HG02852 (cell line): Measurements from ENCODE around the gene MVK.

Experiments
- ATAC-seq: cut with Tn5 transposase; IDR thresholded peaks from one replicate; pipeline ENCODE4 v1.9.1; 2021; ENCODE audit warnings: mild to moderate bottlenecking, moderate library complexity; ENCODE audit not compliant: unreplicated experiment

MVK gene

DNA sequence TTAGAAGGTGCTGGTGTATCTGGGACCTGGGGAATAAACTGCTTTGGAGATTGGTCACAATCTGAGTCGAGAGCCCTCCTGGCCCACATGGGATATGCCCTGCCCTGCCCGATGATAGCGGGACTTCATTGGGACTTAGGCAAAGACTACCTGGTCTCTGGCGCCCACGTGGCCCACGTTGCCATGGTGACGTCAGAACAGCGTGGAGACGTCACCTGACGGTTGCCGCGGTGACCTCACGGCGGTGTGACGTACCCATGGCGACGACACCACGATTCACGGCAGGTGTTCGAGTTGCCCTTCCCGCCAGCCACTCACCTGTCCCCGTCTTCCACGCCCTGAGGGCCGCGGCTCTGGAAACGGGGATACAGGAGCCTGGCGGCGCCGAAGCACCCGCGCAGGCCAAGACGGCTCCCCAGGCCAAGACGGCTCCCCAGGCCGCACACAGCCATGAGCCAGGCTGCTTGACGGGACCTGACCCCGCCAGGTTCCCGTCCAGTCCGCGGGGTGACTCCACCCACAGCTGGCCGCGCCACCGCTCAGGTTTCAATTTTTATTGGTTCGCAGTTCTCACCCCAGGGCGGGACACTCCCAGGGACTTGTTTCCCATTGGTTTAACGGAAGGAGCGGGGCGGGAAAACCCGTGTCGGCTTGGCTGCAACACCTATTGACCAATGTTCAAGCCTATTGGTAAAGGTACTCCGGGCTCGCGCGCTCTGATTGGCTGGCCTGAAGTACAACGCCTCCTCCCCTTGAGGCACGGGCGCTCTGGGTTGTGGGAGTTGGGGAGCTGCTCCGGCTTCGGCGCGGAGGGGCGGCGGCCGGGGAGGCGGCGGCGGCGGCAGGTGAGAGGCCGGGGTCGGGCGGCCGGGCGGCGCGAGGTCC, at the start of gene MVK, which contains the start of gene MMAB:
Gene MVK, plus strand, starts transcription at position 766 of the 885 bp plus-strand sequence. CDS start 1,029 bp downstream, outside the sequence.
Gene MMAB, minus strand, starts transcription at position 476 of the 885 bp plus-strand sequence. Its CDS starts 24 bp downstream, at position 452.
- peak; percentile 91 for ATAC-seq

DNA sequence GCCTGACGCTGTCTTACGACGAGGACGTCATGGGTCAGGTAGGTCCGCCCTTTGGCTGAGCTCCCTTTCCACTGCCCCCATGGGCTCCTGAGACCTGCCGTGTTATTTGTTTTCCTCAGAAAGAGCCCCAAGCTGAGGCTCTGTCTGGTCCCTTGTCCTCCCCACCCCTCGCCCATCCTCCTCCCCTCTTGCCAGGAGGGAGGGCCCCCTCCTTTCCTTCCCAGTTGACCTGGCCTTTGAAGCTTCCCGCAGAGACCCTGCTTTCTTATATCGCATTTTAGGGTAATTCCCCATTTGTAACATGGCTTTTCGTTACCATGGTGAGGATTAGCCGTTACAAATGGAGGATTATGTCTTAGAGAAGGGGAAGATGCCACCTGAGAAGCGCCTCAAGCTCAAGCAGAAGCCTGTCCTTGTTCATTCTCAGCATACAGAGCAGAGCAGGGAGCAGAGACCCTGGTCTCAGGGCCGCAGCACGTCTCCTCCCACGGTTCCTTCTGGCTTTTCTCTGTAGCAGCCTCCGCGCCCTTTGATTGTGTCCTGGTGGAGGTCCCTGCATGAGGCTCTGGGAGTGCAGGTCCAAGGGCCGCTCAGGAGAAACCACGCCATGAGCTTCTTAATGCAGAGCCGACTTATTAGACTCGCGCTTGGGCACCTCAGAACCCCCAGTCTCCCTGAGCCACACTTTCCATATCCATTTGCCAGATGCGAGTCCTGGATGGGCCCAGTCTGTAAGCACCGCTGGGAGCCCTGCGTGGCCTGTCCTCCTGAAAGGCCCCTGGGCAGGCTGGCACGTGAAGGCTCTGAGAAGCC, 48.9 kb upstream of the MVK start:
- ATAC-seq, result no peak

DNA sequence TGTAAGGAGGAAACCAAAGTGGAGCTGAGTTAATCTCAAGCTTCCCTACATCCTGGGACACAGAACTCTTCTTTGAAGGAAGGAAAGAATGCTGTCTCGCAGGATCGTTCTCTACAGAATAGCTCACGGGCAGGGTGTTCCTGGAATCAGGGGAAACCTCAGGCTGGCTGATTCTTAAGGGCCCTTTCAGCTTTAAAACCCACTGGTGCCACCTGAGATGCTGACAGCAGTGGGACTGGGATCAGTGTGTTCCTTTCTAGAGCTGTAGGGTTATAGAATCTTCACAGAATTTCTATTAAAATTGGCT, 48.4 kb upstream of the MVK start:
- no peak for ATAC-seq

DNA sequence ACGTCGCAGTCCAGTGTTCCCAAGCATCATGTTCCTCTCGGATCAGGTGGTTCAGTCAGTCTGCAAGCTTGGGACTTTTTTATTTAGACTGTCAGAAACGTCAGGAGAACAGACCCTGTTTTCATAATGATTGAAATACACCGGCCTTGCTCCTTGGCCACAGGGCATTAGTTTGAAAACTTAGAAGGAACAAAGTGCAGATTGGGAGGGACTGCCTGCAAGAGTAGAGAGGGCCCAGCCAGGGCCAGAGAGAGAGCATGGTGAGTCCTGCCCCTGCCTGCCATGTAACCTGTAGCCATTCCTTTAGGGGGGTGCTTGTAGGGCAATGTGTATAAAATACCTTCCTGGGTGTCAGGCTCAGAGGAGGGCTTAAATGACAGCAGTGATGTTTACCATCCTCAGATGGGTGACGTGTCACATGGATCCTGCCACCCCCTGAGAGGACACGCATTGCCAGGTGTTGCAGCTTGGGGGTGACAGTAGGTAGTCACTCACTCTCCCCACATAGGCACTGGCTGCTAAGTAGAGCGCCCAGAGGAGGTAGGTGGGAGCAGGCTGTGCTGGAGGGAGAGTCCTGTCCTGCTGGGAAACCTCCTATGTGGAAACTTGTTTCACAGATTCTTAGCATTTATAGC, 46.0 kb upstream of the MVK start:
- ATAC-seq, result no peak

DNA sequence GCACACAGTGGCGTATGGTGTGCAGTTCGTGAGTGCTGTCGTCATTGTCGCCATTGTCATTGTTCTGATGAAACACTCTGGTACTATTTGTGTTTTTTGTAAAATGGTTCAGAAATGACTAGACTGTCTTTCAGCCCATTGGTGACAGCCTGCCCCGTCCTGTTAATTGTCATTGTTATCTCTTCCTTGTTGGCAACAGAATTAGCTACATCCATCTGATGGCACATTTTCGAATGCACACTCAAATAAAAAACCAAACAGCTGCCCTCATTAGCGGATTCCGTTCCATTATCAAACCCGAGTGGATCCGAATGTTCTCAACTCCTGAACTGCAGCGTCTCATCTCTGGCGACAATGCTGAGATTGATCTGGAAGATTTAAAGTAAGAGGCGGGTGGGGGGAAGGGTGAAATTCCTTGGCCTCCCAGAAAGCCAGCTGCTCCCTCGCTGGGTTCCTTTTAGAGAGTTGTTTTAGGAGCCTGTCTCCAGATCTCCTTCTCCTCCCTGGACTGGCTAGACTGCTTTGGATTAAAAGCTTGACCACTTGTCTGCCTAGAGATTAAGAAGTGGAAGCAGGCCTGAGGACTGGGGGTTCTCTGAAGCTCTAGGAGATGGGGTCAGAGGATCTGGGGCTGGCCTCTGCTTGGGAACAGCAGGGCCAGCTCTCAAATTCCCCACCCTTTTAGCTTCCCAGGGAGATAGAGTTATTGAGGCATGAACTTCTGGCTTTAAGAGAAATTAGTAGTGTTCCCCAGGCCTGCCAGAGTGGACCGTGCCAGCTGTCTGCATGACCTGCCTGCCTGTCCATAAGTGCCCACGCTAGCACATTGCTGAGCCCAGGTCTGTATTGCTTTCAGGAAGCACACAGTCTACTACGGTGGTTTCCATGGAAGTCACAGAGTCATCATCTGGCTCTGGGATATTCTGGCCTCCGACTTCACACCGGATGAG, 43.6 kb upstream of the MVK start:
- no peak for ATAC-seq

DNA sequence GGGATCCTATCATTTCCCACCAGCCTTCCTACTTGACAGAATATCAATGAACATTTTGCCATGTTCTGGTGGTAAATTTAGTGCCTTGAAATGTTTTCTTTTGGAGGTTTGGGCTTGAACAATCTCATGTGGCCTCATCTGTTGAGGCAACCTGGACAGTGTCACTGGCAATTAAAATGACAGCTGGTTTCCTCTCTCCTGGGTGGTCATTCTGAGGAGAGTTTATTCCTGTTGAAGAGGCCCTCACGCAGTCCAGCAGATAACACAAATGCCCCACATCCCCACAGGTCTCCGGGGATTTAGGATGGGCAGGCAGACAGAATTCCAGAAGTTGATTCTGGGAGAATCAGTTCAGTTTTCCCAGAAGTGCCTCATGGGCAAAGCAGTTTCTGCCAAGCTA, 42.2 kb upstream of the MVK start:
- ATAC-seq, result no peak

DNA sequence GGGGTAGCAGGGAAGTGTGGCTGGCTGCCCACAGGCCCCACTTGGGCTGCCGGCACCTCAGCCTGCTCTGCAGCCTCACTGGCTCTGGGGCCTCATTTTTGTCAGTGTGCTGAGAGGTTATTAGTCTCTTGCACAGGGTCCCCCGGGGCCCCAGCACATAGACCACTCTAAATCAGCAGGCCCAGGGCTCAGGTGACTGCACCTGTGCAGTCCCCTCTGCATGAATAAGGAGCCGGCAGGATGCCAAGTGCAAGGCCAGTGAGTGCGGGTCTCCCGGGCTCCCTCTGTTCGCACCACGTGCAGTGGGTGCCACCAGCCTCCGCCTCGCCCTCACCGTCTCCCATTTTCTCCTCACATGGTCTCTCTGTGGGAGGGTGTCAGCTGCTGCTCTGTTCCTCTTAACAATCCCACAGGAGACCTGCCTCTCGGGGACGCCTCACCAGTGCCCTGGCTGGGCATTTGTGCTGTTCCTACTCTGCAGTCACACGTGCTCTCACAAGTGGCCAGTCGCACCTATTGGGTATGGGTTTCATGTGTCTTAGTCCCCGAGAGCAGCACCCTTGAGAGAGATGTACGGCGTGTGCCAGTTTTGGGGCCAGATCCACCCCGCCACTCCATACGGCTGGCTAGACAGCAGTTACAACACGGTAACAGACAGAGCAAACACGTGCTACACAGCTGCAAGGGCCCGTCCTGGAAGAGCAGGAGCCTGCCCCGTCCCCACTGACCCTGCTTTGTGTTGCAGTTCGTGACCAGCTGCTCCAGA, 40.7 kb upstream of the MVK start:
- ATAC-seq, result no peak

DNA sequence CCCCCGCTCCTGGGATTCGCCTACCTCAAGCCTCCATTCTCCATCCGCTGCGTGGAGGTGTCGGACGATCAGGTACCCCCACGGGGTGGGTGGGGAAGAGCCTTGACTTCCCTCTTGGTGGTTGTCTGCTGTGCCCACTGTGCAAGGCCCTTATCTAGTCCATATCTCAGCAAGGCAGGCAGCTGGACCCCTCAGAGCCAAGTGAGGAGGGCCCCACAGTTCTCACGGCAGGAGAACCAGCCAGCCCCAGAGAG, 40.2 kb upstream of the MVK start:
- no peak for ATAC-seq

DNA sequence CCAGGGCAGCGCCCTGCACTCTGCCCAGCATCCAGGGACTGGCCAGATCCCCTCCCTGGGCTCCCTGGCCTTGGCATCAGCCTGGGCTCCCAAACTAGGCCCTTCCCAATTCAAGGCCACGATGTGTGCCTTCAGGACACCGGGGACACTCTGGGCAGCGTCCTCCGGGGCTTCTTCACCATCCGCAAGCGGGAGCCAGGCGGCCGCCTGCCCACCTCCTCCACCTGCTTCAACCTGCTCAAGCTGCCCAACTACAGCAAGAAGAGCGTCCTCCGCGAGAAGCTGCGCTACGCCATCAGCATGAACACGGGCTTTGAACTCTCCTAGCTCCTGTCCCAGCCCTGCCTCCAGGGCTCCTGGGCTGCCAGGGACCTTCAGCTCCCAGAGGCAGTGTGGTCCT, 39.1 kb upstream of the MVK start:
- no peak for ATAC-seq

DNA sequence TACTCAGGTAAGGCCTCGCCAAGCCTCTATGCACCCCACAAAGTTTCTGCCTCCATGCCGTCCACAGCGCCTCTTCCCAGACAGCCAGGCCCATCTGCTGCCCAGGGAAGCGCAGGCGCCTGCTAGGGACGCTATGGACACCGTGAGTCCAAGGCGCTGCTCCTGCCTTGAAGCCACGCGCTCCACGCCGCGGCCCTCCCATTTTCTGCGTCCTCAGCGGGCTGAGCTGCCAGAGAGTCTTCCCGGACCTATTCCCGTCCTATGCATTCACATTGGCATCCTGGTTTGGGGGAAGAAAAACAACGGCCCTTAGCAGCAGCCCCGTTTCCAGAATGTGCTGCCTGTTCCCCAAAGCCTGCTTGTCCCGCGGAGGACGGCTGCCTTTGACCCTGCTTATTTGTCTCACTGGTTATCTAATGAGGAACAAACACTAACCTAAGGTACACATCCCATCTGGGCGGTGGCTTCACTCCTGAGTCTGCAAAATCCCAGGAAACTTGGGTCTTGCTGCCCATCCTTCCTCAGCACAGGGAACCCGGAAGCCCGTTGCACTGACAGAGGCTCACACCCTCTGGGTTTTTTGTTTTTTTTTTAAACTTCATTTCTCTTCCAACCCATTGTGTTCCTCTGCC, 38.2 kb upstream of the MVK start:
- ATAC-seq, result no peak

DNA sequence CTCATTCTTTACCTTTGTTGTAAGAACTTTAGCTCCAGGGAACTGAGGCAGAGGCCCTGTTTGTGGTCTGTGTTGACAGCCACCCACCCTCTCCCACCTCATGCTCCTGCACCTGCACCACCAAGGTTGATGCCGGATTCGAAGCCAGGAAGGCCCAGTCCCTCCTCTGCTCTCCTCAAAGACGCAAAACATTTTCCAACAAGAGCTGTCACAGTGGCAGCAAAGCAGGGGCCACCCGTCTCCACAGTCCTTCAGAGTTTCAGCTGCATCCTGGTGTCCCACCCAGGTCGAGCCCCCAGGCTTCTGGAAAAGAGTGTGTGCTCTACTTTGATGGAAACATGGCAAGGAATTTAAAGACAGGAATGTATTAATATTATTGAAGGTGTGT, 37.7 kb upstream of the MVK start:
- ATAC-seq, result no peak

DNA sequence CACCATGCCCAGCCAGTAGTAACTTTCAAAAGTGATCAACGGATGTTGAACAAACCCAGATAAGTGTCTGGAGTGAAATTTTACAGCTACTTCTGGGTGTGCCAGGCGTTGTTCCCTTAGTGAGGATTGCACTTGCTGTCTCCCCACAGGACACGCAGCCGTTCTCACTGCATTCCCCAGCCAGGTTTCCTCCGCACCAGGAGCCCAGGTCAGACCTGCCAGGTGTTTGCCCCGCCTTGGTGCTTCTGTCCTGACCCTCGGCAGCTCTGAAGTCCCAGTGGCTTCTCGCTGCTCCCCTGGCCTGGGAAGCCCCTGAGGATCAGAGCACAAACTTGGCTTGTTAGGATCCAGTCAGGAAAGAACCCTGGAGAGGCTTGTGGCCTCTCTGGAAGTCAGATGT, 36.5 kb upstream of the MVK start:
- no peak for ATAC-seq

DNA sequence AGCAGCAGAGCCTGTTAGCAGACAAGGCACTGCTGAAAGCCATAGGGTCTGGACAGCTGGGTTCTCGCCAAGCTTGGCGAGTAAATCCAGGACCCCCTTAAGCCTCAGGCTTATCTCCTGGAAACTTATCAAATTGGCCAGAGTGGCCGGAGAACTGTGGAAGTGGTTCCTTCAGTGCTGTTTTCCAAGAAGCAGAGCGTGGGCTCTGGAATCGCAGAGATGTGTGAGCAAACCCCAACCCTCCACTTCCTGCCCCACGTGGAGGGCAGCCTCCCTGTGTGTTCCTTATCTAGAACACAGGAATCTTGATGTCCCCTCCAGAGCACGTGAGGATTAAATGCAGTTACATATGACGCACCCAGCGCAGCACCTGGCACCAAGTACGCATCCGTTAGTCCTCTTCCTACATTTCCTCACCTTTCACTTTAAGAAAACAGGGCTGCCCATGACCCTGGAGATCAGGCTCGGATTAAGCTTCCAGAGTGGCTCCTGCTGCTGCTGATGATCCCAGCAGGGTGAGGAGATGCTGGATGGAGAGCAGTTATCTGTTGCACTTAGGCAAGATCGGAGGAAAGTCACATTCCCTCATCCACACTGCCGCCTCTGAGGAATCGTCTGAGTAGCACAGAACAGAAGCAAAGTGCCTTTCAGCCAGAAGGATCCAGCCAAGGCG, 35.3 kb upstream of the MVK start:
- no peak for ATAC-seq

DNA sequence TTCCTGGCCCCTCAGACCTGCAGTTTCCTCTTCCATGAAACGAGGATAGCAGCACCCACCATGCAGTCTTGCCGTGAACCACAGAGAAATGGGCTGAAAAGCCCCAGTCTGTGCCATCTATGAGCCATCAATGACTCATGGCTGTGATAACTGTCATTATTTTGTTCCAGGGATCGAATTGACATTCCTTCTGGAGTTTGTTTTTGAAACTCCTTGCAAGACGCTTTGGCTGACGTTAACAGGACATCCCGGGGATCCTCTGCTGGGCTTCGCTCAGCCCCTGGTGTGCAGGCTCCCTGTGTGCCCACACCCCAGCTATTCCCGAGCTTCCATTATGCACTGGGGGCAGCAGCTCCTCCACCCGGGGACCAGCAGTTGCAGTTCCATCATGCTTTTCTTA, 34.1 kb upstream of the MVK start:
- ATAC-seq, result no peak

DNA sequence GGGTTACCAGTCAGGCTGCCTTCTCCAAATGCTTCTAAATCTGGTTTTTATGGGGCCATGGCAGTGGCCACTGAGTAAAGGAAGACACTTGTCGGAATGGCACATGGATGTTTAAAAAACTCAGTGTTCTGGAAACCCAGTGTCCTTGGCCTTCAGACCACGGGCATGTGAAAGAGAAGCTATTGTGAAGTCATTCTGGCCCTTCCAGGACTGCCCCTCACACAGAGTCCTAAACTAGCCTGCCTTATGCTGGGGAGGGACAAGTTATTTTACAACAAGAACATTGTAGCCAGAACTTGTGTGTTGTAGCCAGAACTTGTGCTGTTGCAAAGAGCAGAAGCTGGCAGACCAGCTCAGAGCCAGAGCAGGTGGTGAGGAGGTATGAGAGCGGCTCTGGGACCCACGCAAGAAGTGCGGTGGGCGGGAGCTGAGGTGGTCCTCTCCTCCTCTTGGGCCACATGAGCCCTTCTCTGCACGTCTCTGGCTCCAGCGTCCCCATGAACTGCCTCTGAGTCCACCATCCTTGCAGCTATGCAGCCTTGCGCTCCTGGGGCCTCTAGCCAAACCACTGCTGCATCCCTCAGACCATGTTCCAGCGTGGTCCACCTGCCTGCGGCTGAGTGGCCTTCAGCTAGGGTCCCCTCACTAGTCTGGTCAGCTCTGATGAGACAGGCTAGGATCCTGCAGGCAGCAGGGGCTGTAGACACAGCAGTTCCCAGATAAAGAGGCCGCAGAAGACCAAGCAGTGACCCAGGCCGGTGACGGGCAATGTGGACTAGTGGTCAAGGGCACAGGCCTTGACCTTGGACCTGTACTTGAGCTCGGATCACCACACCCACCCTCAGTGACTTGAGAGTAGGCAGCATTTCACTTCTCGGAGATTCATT, 32.8 kb upstream of the MVK start:
- no peak for ATAC-seq

DNA sequence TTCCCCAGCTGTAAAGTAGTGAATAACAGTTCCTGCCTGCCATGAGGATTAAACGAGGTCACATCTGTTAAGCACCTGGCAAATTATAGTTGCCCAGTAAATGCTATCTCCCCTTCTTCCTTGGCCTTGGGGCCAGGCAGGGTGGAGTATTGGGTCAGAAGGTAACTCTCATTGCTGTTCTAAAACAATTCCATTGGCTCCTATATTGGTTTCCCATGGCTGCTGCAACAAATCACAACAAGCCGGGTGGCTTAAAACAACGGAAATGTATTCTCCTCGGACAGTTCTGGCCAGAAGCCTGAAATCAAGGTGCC, 32.2 kb upstream of the MVK start:
- no peak for ATAC-seq

DNA sequence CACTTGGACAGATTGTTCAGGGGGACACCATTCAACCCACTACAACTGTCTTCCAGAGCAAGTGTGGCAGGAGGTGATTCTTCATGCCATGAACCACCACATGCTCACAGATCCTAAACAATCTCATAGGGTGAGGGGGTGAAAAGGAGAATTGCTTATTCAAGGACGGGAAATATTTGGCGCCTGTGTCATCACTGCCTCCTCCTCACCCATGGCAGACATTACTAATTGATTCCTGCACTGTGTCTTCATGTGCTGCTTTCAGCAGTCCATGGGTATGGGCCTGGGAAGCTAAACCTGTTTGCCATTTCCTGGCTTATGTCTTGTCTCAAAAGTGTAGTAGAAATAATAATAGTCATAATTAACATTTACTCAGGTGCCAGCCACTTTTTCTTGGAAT, 31.6 kb upstream of the MVK start:
- ATAC-seq, result no peak

DNA sequence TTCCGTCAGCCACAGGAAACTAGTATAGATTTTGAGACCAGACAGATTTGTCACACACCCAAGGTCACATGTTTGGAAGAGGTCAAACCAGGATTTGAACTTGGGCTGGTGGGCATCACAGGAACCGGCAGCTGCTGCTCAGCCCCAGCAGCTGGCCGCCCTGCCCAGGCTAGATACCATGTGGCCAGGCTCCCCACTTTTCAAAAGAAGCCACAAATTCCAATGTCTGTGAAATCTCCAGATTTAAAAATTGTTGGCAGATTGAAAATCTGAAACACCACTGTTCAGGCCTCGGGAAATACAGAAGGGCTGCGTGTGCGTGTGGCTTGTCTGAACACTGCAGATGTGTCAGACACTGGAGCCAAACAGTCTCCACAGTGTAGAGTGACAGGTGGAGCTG, 30.7 kb upstream of the MVK start:
- ATAC-seq, result no peak
